HFFc6 (cell line): ENCODE measurements around the gene SORD. TPM values are rescaled to one million over a fixed set of nuclear protein-coding genes. Genes with fewer than 3 reads are reported as not detected.

Source experiments
- DNase-seq: peaks from one replicate; pipeline ENCODE4 v3.0.0-alpha.2; 2018
- H3K27ac Mint-ChIP-seq: 2 replicates; pipeline ENCODE4 v1.8.0; 2020; ENCODE audit warnings: mild to moderate bottlenecking, mixed read lengths
- H3K27me3 Mint-ChIP-seq: 2 replicates; pipeline ENCODE4 v1.8.0; 2021; ENCODE audit warnings: mild to moderate bottlenecking, moderate library complexity, mixed read lengths; ENCODE audit not compliant: insufficient read depth
- H3K36me3 Mint-ChIP-seq: 2 replicates; pipeline ENCODE4 v1.8.0; 2021; ENCODE audit warnings: low read depth, mixed read lengths
- H3K4me1 Mint-ChIP-seq: 2 replicates; pipeline ENCODE4 v1.8.0; 2020; ENCODE audit warnings: low read depth, mixed read lengths
- H3K4me3 Mint-ChIP-seq: 2 replicates; pipeline ENCODE4 v1.8.0; 2020; ENCODE audit warnings: mild to moderate bottlenecking, moderate library complexity, mixed read lengths
- H3K9me3 Mint-ChIP-seq: 2 replicates; pipeline ENCODE4 v1.8.0; 2020; ENCODE audit warnings: mild to moderate bottlenecking, mixed read lengths
- CTCF ChIP-seq: fragments of 200-600 bp; sonication (generic); IDR thresholded peaks from 2 replicates; pipeline ENCODE4 v1.5.0; 2021; ENCODE audit warnings: antibody characterized with exemption, mild to moderate bottlenecking
- total RNA-seq, 6 experiments: library from RNA; stranded (reverse); fragmentation: NEBNext Ultra II Directional; extraction: Animal tissue kit (Norgen Biotek cat#: 25700); gene quantifications; 2 replicates in 1 of 6; 3 replicates in 5 of 6; pipeline ENCODE4 v1.2.3, GENCODE V29; 2021

The SORD gene
- total RNA-seq, 6 experiments from 2014 or later = 13.7 to 19.0 (median 16.7) TPM

DNA sequence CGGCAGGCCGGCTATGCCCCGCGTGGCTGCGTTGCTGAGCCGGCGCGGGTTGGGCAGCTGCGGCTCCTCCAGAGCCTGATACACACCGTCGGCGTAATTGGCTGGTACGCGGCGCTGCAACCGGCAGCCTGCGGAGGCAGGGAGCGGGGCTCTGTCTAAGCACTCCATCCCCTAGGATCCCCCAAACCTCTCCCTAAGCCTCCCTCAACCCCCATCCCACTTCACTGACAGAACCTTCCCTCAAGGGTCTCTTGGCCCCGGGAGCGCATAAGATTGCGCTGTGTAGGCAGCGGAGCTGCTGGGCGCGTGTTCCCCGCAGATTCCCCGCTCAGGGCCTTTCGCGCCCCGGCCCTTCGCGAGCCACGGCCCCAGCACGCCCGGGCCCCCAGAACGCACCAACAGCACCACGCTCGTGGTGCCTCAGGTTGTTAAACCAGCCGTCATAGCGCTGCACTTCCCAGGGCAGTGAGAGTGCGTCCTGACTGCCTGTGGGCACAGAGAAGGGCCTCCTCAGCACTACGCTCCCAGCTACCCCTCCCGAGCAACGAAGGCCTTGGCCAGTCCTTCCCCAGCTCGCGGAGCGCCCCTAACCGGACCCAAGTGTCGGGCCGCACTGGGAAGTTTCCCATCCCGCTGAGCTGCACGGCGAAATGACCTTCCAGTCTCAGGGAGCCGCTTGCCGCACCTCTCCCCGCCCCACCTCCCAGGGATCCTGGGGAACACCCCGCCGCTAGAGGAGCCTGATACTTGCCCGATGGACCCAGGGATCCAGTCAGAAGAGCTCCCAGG is 89.8 kb downstream of the SORD start:
- no peak for DNase-seq
- Mint-ChIP-seq H3K9me3 (no peaks in the 10 kb centered on the region), H3K4me1 (peaks cover 6% of the 10 kb centered on the region), H3K27me3 (peaks cover 69% of the 10 kb centered on the region), H3K36me3 (no peaks in the 10 kb centered on the region), H3K27ac (no peak overlapping the region), H3K4me3 (no peak overlapping the region)
- TF ChIP-seq CTCF = no peak

GRCh38 chr15:45113380-45113990 is 90.5 kb downstream of the SORD start:
- DNase-seq = no peak
- Mint-ChIP-seq H3K27me3 (peaks cover 73% of the 10 kb centered on the region), H3K4me3 (no peak overlapping the region), H3K27ac (no peak overlapping the region), H3K4me1 (peaks cover 13% of the 10 kb centered on the region), H3K36me3 (no peaks in the 10 kb centered on the region), H3K9me3 (no peaks in the 10 kb centered on the region)
- TF ChIP-seq CTCF = no peak

GRCh38 chr15:45114076-45114750 is 91.2 kb downstream of the SORD start, which contains the start of the genes DUOX2 and DUOXA2:
TSS of gene DUOX2 (minus strand) at chr15:45114172. CDS start at chr15:45113411, 761 bp downstream.
TSS of gene DUOXA2 (plus strand) at chr15:45114326. CDS start at chr15:45114606, 280 bp downstream.
- no peak for DNase-seq
- peaks cover 13% of the 10 kb centered on the region for H3K4me1 Mint-ChIP-seq
- H3K4me3 Mint-ChIP-seq = no peak within 1 kb of the TSS
- H3K27ac Mint-ChIP-seq = no peak within 1 kb of the TSS
- H3K9me3 Mint-ChIP-seq = no peaks in the 10 kb centered on the region
- H3K36me3 Mint-ChIP-seq = no peaks in the 10 kb centered on the region
- TF ChIP-seq CTCF = no peak
- peaks cover 74% of the 10 kb centered on the region for H3K27me3 Mint-ChIP-seq

DNA sequence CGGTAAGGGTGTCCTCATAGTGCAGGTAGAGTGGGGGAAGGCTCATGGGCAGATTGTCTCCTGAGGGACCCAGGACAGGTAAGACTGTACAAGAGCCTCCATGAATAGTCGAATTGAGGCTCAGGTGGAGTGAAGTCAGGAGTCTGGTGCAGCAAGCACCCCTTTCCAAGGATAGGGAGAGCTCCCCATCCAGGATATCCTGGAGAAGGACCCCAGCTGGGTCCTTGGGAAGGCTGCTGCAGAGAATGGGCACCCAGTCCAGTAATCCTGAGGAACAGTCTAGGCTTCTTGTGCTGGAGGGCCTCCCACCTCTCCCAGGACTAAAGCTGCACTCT is 91.7 kb downstream of the SORD start:
- H3K9me3 Mint-ChIP-seq = no peaks in the 10 kb centered on the region
- TF ChIP-seq CTCF = no peak
- no peaks in the 10 kb centered on the region for H3K36me3 Mint-ChIP-seq
- peaks cover 69% of the 10 kb centered on the region for H3K27me3 Mint-ChIP-seq
- no peak overlapping the region for H3K27ac Mint-ChIP-seq
- no peak for DNase-seq
- no peak overlapping the region for H3K4me3 Mint-ChIP-seq
- peaks cover 13% of the 10 kb centered on the region for H3K4me1 Mint-ChIP-seq

GRCh38 chr15:45115312-45115820 is 92.4 kb downstream of the SORD start:
- H3K9me3 Mint-ChIP-seq = no peaks in the 10 kb centered on the region
- no peak overlapping the region for H3K27ac Mint-ChIP-seq
- H3K27me3 Mint-ChIP-seq = peaks cover 65% of the 10 kb centered on the region
- no peak for DNase-seq
- H3K4me3 Mint-ChIP-seq = no peak overlapping the region
- peaks cover 13% of the 10 kb centered on the region for H3K4me1 Mint-ChIP-seq
- no peaks in the 10 kb centered on the region for H3K36me3 Mint-ChIP-seq
- no peak for TF ChIP-seq CTCF
